HCT116 (cell line): ENCODE data around the gene ELFN1. TPM values are rescaled to one million over a fixed set of nuclear protein-coding genes. Genes with fewer than 3 reads are reported as not detected.

Experiments
- ATAC-seq: fragments of 200-7000 bp; cut with Tn5 transposase; 2 replicates; pipeline ENCODE4 v1.9.1; 2020; ENCODE audit warnings: mild to moderate bottlenecking, moderate library complexity
- BruUV-seq: library from RNA; stranded (reverse); fragments of 400-500 nt; replicated peaks from 2 replicates; lab custom pipeline; 2021; lab: Mats Ljungman, UMichigan
- CTCF ChIA-PET: fragments of 300-600 bp; sonication (Branson Sonifier 250); formaldehyde crosslinking; loops from one replicate; lab custom pipeline; 2021; ENCODE audit warnings: antibody characterized with exemption; lab: Charles Lee
- POLR2A ChIA-PET: fragments of 300-600, 350-600 bp; sonication (Branson Sonifier 250); formaldehyde crosslinking; loops from one replicate; lab custom pipeline; 2021; ENCODE audit warnings: antibody characterized with exemption; lab: Charles Lee
- RAD21 ChIA-PET, 2 experiments: fragments of 300-600 bp; sonication (Branson Sonifier 250); formaldehyde crosslinking; loops; one replicate each; lab custom pipeline; 2023; ENCODE audit warnings: low total read pairs in 2 of 2; ENCODE audit not compliant: uncharacterized antibody in 2 of 2, unreplicated experiment in 2 of 2, low non-redundant PET in 1 of 2; lab: Charles Lee
- DNase-seq: peaks from one replicate; pipeline ENCODE4 v3.0.0-alpha.2; 2010; ENCODE audit warnings: low read depth, low spot score
- H2AFZ ChIP-seq: fragments of 200-600 bp; shearing (Covaris generic), sonication (generic); 2 replicates; pipeline ENCODE4 v1.6.1; 2017; ENCODE audit warnings: low read depth, mixed run types, mixed read lengths, antibody characterized with exemption, low read length; ENCODE audit not compliant: poor library complexity, severe bottlenecking
- H3K27ac ChIP-seq: 2 replicates; pipeline ENCODE4 v1.5.1; 2012; ENCODE audit warnings: low read depth, low read length
- H3K27me3 ChIP-seq: fragments of 200-600 bp; sonication (generic); 2 replicates; pipeline ENCODE4 v1.6.1; 2016; ENCODE audit warnings: mixed run types, low read length, mixed read lengths; ENCODE audit not compliant: insufficient read depth
- H3K36me3 ChIP-seq, 2 experiments: fragments of 200-500 bp in 1 of 2; fragments of 200-600 bp in 1 of 2; sonication (Bioruptor generic) in 1 of 2; sonication (generic) in 1 of 2; 2 replicates each; pipeline versions ENCODE4 v1.5.1 to v1.6.1; 2014 to 2016; ENCODE audit warnings: low read length in 2 of 2, inconsistent platforms in 1 of 2, mixed read lengths in 1 of 2, mixed run types in 1 of 2; ENCODE audit not compliant: insufficient read depth in 2 of 2, control insufficient read depth in 1 of 2
- H3K4me1 ChIP-seq, 2 experiments: fragments of 200-600 bp in 1 of 2; sonication (generic) in 1 of 2; 2 replicates each; pipeline versions ENCODE4 v1.5.1 to v1.6.1; 2012 to 2017; ENCODE audit warnings: low read length in 2 of 2, inconsistent platforms in 1 of 2, mild to moderate bottlenecking in 1 of 2, mixed read lengths in 1 of 2, mixed run types in 1 of 2, moderate library complexity in 1 of 2; ENCODE audit not compliant: insufficient read depth in 2 of 2, control insufficient read depth in 1 of 2
- H3K4me2 ChIP-seq: fragments of 200-600 bp; sonication (generic); 2 replicates; pipeline ENCODE4 v1.6.1; 2017; ENCODE audit warnings: mixed run types, low read length, mixed read lengths
- H3K4me3 ChIP-seq, 2 experiments: fragments of 200-600 bp in 1 of 2; sonication (generic) in 1 of 2; replicated peaks in 1 of 2; 2 replicates each; pipeline ENCODE4 v1.5.1; 2011 to 2016; ENCODE audit warnings: low read length in 2 of 2, control low read depth in 1 of 2, low read depth in 1 of 2, mild to moderate bottlenecking in 1 of 2, mixed read lengths in 1 of 2, mixed run types in 1 of 2
- H3K79me2 ChIP-seq: fragments of 200-600 bp; sonication (generic); 2 replicates; pipeline ENCODE4 v1.6.1; 2017; ENCODE audit warnings: mild to moderate bottlenecking, mixed run types, low read length, moderate library complexity, mixed read lengths; ENCODE audit not compliant: insufficient read depth
- H3K9ac ChIP-seq: fragments of 200-600 bp; sonication (generic); 2 replicates; pipeline ENCODE4 v1.6.1; 2016; ENCODE audit warnings: low read length, mixed read lengths
- H3K9me2 ChIP-seq: fragments of 200-600 bp; sonication (generic), shearing (Covaris generic); 2 replicates; pipeline ENCODE4 v1.6.1; 2017; ENCODE audit warnings: mixed run types, mild to moderate bottlenecking, moderate library complexity; ENCODE audit not compliant: insufficient read depth
- H3K9me3 ChIP-seq, 2 experiments: fragments of 200-500 bp in 1 of 2; fragments of 200-600 bp in 1 of 2; sonication (Bioruptor generic) in 1 of 2; sonication (generic) in 1 of 2; 2 replicates each; pipeline ENCODE4 v1.6.1; 2014 to 2017; ENCODE audit warnings: low read length in 2 of 2, mixed read lengths in 2 of 2, inconsistent platforms in 1 of 2, low read depth in 1 of 2, mild to moderate bottlenecking in 1 of 2, mixed run types in 1 of 2, moderate library complexity in 1 of 2; ENCODE audit not compliant: control insufficient read depth in 1 of 2, insufficient read depth in 1 of 2
- H4K20me1 ChIP-seq: fragments of 200-600 bp; sonication (generic), shearing (Covaris generic); 2 replicates; pipeline ENCODE4 v1.6.1; 2017; ENCODE audit warnings: mixed run types, mild to moderate bottlenecking, moderate library complexity; ENCODE audit not compliant: insufficient read depth
- CEBPB ChIP-seq: IDR thresholded peaks from 2 replicates; pipeline ENCODE4 v1.6.1; 2012; ENCODE audit warnings: low read depth
- EZH2phosphoT487 ChIP-seq: fragments of 200-600 bp; IDR thresholded peaks from 2 replicates; pipeline ENCODE4 v1.6.1; 2018; ENCODE audit warnings: antibody characterized with exemption, borderline replicate concordance
- FOSL1 ChIP-seq: IDR thresholded peaks from 2 replicates; pipeline ENCODE4 v1.6.1; 2012; ENCODE audit warnings: low read depth
- POLR2A ChIP-seq: IDR thresholded peaks from 2 replicates; pipeline ENCODE4 v1.7.0; 2011; ENCODE audit warnings: borderline replicate concordance; ENCODE audit not compliant: insufficient read depth, insufficient read length; ENCODE audit errors: extremely low read depth
- RAD21 ChIP-seq: IDR thresholded peaks from 2 replicates; pipeline ENCODE4 v1.6.1; 2012; ENCODE audit warnings: low read depth, mild to moderate bottlenecking
- SP1 ChIP-seq: IDR thresholded peaks from 2 replicates; pipeline ENCODE4 v1.6.1; 2012; ENCODE audit warnings: low read depth
- SRF ChIP-seq: IDR thresholded peaks from 2 replicates; pipeline ENCODE4 v1.6.1; 2012; ENCODE audit warnings: low read depth
- YY1 ChIP-seq: IDR thresholded peaks from 2 replicates; pipeline ENCODE4 v1.6.1; 2011; ENCODE audit warnings: low read length, low read depth, moderate library complexity, mild to moderate bottlenecking; ENCODE audit not compliant: insufficient replicate concordance; ENCODE audit errors: extremely low read depth
- ZBTB33 ChIP-seq: IDR thresholded peaks from 2 replicates; pipeline ENCODE4 v1.6.1; 2011; ENCODE audit warnings: mild to moderate bottlenecking, low read length, moderate library complexity; ENCODE audit not compliant: insufficient replicate concordance; ENCODE audit errors: extremely low read depth
- intact Hi-C: fragments of 100-400 bp; cut with micrococcal nuclease; formaldehyde crosslinking; loops from 2 replicates; pipeline ENCODE4 v1.10.0; 2022
- total RNA-seq: library from RNA; stranded (reverse); gene quantifications from one replicate; pipeline ENCODE4 v1.2.1, GENCODE V29; 2021; ENCODE audit not compliant: unreplicated experiment
- TF ChIP-seq, protein P1 (sequence below), 3 experiments: fragments of 200-600 bp in 1 of 3; sonication (generic) in 1 of 3; IDR thresholded peaks in 2 of 3; conservative IDR thresholded peaks in 1 of 3; 2 replicates each; pipeline ENCODE4 v1.5.1; 2012 to 2017; ENCODE audit warnings: low read depth in 2 of 3, low read length in 2 of 3, antibody characterized with exemption in 1 of 3, borderline replicate concordance in 1 of 3, control low read depth in 1 of 3, mild to moderate bottlenecking in 1 of 3, mixed read lengths in 1 of 3, mixed run types in 1 of 3, moderate library complexity in 1 of 3; ENCODE audit not compliant: insufficient read depth in 1 of 3

ELFN1 gene
- total RNA-seq, 1 experiment from 2014 or later, result 4.4 TPM

DNA sequence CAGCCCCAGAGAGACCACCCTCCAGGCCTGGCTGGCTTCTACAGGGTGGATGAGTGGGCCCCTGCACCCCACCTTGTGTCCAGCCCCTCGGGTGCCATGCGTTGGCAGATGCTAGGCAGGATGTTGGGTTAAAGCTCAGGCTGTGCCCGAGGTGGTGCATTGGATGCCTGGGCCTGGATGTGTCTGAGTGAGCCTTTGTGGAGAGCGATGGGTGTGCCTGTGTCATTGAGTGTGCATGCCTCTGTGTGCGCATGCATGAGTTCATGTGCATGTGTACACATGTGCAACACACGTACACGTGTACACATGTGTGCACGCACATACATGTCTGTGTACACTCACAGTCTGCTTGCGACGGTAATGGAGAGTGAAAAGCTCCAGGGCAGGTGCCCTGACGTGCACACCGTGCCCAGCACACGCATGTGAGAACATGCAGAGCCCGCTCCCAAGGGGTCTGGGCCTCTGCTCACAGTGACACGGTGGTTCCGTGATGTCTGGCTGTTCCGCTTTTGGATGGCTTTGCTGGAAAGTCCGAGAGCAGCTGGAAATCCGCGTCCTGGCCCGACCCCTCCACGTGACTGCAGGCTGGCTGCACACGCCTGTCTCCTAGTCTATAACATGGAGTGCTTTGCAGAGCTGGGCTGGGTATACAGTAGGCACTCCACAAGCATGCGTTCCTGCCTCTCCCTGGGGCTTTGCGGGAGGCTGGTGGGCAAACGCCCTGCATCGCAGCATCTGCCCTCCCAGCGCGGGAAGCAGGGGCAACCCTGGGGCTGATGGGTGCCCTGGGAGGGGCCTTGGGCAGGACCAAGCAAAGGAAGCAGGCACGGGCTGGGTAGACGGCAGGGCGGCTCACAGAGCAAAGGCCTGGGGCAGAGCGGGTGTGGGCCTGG lies 36.9 kb downstream of the ELFN1 start (continued):
- TF ChIP-seq ZBTB33 (no peak), SP1 (no peak), POLR2A (no peak), CEBPB (no peak), EZH2phosphoT487 (no peak), YY1 (no peak), SRF (no peak), FOSL1 (no peak)

DNA sequence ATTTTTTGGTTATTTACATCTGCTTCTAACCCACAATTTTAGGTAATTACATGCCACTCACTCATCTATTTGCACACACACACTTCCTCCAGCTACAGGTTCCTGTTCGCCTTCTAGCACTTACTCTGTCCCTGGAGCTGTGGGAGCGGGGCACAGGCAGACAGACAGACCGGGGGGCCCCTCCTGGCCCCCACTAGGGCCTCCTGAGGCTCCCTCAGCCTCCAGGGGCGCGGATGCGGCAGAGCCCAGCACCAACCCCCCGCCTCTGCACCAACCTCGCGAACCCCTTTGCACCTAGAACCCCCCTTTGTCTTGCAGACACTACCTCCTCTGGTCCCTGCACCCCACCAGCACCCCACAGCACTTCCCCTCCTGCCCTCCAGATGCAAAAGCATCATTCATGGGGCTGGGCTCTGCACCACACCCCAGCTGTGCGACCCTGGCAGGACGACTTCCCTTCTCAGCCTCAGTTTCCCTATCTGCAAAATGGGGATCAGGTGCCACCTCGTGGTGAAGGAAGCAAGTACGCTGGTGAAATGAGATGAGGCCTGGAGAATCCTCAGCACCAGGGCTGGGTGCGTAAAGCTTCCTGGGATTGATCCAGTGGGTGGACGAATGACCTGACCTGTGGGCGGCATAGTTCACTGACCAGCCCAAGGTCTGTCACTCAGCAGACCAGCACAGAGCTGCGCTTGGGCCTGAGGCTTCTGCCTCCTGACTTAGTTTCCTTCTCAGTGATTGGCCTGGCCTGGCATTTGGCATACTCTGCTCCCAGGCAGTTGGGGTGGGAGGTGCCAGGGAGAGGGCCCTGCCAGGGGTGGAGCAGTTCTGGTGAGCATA lies 37.9 kb downstream of the ELFN1 start:
- ATAC-seq (no peak), DNase-seq (no peak)
- intact Hi-C loops, result no loop called here
- H3K27me3 ChIP-seq, result no peaks in the 10 kb centered on the region
- ChIA-PET POLR2A (no interaction called here), CTCF (no interaction called here), RAD21 (no interaction called here)
- no peaks in the 10 kb centered on the region for H3K9me2 ChIP-seq
- no peaks in the 10 kb centered on the region for H3K4me1 ChIP-seq
- no peaks in the 10 kb centered on the region for H3K79me2 ChIP-seq
- no peak overlapping the region for H3K4me3 ChIP-seq
- H3K9ac ChIP-seq, result no peak overlapping the region
- no peak overlapping the region for H2AFZ ChIP-seq
- BruUV-seq, result no TSS peak
- peaks cover 8 to 16% of the 10 kb centered on the region in 2 experiments; a peak in 3 of 4 replicates for H3K9me3 ChIP-seq
- no peak overlapping the region for H3K4me2 ChIP-seq
- H3K36me3 ChIP-seq, result no peaks in the 10 kb centered on the region
- H3K27ac ChIP-seq, result no peak overlapping the region
- H4K20me1 ChIP-seq, result no peaks in the 10 kb centered on the region
- TF ChIP-seq POLR2A, result no peak
- TF ChIP-seq RAD21, result peak; percentile 32; the same call in 1 of the 2 replicates
- TF ChIP-seq, protein P1, sequence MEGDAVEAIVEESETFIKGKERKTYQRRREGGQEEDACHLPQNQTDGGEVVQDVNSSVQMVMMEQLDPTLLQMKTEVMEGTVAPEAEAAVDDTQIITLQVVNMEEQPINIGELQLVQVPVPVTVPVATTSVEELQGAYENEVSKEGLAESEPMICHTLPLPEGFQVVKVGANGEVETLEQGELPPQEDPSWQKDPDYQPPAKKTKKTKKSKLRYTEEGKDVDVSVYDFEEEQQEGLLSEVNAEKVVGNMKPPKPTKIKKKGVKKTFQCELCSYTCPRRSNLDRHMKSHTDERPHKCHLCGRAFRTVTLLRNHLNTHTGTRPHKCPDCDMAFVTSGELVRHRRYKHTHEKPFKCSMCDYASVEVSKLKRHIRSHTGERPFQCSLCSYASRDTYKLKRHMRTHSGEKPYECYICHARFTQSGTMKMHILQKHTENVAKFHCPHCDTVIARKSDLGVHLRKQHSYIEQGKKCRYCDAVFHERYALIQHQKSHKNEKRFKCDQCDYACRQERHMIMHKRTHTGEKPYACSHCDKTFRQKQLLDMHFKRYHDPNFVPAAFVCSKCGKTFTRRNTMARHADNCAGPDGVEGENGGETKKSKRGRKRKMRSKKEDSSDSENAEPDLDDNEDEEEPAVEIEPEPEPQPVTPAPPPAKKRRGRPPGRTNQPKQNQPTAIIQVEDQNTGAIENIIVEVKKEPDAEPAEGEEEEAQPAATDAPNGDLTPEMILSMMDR (IDR thresholded peaks at IDR 0.05 in 2 of 3, conservative IDR thresholded peaks at IDR 0.05 in 1 of 3; ENCODE audit: borderline replicate concordance in 1 of 3, insufficient read depth in 1 of 3, low read depth in 2 of 3, low read length in 2 of 3), result peak; percentile 18 to 40 (median 21); a peak in 2 of 6 replicates
